Measurements from ENCODE around the gene M6PR. TPM values are rescaled to one million over a fixed set of nuclear protein-coding genes. Genes with fewer than 3 reads are reported as not detected.
A peak's percentile ranks its signal among the peaks of the same experiment; 100 is the strongest.

The M6PR gene
- total and polyA plus RNA-seq, 10 of the 15 experiments (the other 5 are each of a cell fraction or from before 2014, with no cell fraction given) = 65.4 to 209 (median 139) TPM

DNA sequence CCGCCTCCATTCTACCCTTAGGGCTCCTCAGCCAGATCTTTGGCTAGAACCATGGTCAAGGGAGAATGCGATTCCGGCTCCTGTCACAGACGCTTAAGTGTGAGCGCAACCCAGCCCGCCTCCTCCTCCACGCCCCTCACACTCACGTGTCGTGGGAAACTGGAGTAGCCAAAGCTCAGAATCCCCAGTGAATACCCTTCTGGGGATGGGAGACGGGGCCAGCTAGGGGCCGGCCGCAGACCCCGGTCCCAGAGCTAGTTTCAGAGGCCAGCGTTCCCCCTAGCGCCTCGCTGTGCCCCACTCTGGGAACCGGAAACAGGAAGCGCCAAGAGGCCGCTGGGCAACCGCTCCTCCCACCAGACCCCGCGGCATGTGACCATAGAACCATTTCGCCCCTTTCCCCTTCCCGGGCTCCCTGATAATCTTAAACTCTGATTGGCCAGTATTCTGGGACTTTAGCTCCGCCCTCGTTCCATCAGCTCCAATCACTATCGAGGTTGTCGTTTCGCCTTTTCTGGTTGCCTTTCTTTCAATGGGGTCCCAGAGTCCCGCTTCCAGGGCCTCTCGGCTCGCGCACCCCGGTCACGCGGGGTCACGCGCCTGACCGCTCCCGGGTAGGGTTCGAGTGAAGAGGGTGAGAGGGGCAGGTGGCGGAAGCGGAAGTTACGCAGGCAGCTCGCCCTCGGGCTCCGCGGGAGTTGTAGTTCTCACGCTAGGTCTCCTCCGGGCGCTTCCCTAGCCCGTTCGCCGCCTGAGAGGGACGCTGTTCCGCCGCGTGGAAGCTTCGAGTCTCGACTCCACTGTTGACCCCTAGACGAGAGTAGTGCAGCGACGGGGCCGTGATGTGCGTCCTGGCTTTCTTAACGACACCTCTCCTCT, at the start of gene M6PR (continued):
- TF ChIP-seq, protein P1, sequence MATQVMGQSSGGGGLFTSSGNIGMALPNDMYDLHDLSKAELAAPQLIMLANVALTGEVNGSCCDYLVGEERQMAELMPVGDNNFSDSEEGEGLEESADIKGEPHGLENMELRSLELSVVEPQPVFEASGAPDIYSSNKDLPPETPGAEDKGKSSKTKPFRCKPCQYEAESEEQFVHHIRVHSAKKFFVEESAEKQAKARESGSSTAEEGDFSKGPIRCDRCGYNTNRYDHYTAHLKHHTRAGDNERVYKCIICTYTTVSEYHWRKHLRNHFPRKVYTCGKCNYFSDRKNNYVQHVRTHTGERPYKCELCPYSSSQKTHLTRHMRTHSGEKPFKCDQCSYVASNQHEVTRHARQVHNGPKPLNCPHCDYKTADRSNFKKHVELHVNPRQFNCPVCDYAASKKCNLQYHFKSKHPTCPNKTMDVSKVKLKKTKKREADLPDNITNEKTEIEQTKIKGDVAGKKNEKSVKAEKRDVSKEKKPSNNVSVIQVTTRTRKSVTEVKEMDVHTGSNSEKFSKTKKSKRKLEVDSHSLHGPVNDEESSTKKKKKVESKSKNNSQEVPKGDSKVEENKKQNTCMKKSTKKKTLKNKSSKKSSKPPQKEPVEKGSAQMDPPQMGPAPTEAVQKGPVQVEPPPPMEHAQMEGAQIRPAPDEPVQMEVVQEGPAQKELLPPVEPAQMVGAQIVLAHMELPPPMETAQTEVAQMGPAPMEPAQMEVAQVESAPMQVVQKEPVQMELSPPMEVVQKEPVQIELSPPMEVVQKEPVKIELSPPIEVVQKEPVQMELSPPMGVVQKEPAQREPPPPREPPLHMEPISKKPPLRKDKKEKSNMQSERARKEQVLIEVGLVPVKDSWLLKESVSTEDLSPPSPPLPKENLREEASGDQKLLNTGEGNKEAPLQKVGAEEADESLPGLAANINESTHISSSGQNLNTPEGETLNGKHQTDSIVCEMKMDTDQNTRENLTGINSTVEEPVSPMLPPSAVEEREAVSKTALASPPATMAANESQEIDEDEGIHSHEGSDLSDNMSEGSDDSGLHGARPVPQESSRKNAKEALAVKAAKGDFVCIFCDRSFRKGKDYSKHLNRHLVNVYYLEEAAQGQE (IDR thresholded peaks at IDR 0.05; ENCODE audit: low read depth, low read length) = peak; percentile 24; the same call in 1 of the 2 replicates
- TF ChIP-seq ZNF384 (IDR thresholded peaks at IDR 0.05; ENCODE audit: borderline replicate concordance, low read depth, low read length) (no peak), KLF5 (IDR thresholded peaks at IDR 0.05; ENCODE audit: partially characterized antibody) (peak; percentile 64), SIX5 (IDR thresholded peaks at IDR 0.05; ENCODE audit: low read depth, low read length, severe bottlenecking) (peak; percentile 92), IKZF2 (IDR thresholded peaks at IDR 0.05) (peak; percentile 53 to 61; a peak in 2 of 4 replicates), FOXM1 (IDR thresholded peaks at IDR 0.05; ENCODE audit: low read depth, low read length) (no peak), BRCA1 (IDR thresholded peaks at IDR 0.05; ENCODE audit: low read depth, low read length) (no peak; the same call in 1 of the 2 replicates), EED (IDR thresholded peaks at IDR 0.05; ENCODE audit: low read depth) (peak; percentile 35; the same call in 1 of the 2 replicates), ZNF207 (IDR thresholded peaks at IDR 0.05; ENCODE audit: borderline replicate concordance) (no peak; the same call in 1 of the 2 replicates), PAX5 (IDR thresholded peaks at IDR 0.05; ENCODE audit: borderline replicate concordance, low read depth, low read length) (peak; percentile 58), DPF2 (IDR thresholded peaks at IDR 0.05) (peak; percentile 31; the same call in 1 of the 2 replicates)
- TF ChIP-seq, protein P2, sequence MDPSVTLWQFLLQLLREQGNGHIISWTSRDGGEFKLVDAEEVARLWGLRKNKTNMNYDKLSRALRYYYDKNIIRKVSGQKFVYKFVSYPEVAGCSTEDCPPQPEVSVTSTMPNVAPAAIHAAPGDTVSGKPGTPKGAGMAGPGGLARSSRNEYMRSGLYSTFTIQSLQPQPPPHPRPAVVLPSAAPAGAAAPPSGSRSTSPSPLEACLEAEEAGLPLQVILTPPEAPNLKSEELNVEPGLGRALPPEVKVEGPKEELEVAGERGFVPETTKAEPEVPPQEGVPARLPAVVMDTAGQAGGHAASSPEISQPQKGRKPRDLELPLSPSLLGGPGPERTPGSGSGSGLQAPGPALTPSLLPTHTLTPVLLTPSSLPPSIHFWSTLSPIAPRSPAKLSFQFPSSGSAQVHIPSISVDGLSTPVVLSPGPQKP (IDR thresholded peaks at IDR 0.05; ENCODE audit: low read depth, low read length) = peak; percentile 50; the same call in 1 of the 2 replicates
- TF ChIP-seq, protein P3, sequence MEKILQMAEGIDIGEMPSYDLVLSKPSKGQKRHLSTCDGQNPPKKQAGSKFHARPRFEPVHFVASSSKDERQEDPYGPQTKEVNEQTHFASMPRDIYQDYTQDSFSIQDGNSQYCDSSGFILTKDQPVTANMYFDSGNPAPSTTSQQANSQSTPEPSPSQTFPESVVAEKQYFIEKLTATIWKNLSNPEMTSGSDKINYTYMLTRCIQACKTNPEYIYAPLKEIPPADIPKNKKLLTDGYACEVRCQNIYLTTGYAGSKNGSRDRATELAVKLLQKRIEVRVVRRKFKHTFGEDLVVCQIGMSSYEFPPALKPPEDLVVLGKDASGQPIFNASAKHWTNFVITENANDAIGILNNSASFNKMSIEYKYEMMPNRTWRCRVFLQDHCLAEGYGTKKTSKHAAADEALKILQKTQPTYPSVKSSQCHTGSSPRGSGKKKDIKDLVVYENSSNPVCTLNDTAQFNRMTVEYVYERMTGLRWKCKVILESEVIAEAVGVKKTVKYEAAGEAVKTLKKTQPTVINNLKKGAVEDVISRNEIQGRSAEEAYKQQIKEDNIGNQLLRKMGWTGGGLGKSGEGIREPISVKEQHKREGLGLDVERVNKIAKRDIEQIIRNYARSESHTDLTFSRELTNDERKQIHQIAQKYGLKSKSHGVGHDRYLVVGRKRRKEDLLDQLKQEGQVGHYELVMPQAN (conservative IDR thresholded peaks at IDR 0.05) = peak; percentile 96
- TF ChIP-seq, protein P4, sequence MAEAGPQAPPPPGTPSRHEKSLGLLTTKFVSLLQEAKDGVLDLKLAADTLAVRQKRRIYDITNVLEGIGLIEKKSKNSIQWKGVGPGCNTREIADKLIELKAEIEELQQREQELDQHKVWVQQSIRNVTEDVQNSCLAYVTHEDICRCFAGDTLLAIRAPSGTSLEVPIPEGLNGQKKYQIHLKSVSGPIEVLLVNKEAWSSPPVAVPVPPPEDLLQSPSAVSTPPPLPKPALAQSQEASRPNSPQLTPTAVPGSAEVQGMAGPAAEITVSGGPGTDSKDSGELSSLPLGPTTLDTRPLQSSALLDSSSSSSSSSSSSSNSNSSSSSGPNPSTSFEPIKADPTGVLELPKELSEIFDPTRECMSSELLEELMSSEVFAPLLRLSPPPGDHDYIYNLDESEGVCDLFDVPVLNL (IDR thresholded peaks at IDR 0.05; ENCODE audit: low read depth, low read length) = peak; percentile 80
- TF ChIP-seq, protein P5, sequence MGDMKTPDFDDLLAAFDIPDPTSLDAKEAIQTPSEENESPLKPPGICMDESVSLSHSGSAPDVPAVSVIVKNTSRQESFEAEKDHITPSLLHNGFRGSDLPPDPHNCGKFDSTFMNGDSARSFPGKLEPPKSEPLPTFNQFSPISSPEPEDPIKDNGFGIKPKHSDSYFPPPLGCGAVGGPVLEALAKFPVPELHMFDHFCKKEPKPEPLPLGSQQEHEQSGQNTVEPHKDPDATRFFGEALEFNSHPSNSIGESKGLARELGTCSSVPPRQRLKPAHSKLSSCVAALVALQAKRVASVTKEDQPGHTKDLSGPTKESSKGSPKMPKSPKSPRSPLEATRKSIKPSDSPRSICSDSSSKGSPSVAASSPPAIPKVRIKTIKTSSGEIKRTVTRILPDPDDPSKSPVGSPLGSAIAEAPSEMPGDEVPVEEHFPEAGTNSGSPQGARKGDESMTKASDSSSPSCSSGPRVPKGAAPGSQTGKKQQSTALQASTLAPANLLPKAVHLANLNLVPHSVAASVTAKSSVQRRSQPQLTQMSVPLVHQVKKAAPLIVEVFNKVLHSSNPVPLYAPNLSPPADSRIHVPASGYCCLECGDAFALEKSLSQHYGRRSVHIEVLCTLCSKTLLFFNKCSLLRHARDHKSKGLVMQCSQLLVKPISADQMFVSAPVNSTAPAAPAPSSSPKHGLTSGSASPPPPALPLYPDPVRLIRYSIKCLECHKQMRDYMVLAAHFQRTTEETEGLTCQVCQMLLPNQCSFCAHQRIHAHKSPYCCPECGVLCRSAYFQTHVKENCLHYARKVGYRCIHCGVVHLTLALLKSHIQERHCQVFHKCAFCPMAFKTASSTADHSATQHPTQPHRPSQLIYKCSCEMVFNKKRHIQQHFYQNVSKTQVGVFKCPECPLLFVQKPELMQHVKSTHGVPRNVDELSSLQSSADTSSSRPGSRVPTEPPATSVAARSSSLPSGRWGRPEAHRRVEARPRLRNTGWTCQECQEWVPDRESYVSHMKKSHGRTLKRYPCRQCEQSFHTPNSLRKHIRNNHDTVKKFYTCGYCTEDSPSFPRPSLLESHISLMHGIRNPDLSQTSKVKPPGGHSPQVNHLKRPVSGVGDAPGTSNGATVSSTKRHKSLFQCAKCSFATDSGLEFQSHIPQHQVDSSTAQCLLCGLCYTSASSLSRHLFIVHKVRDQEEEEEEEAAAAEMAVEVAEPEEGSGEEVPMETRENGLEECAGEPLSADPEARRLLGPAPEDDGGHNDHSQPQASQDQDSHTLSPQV (IDR thresholded peaks at IDR 0.05) = no peak

All from GM12878 (cell line).